Gastroesophageal sphincter (tissue), 3 donors: ENCODE data around the gene LIN7C.

Source experiments
- CTCF ChIP-seq, 4 experiments: fragments of 200-600 bp in 2 of 4; fragments of 450-650 bp in 2 of 4; sonication (generic) in 1 of 4; IDR thresholded peaks; one replicate each; pipeline ENCODE4 v1.5.1; 2017 to 2019; ENCODE audit warnings: antibody characterized with exemption in 4 of 4, mild to moderate bottlenecking in 2 of 4, moderate library complexity in 2 of 4
- EP300 ChIP-seq: sonication (generic); formaldehyde crosslinking; IDR thresholded peaks from one replicate; pipeline ENCODE4 v1.6.1; 2017; ENCODE audit warnings: antibody characterized with exemption, mild to moderate bottlenecking
- POLR2A ChIP-seq, 2 donors: fragments of 450-650 bp; IDR thresholded peaks; one replicate each; pipeline ENCODE4 v1.6.1; 2017; ENCODE audit warnings: antibody characterized with exemption in 2 of 2, mild to moderate bottlenecking in 2 of 2, moderate library complexity in 1 of 2
- POLR2AphosphoS5 ChIP-seq: sonication (generic); formaldehyde crosslinking; IDR thresholded peaks from one replicate; pipeline ENCODE4 v1.6.1; 2017; ENCODE audit warnings: antibody characterized with exemption

- TF ChIP-seq CTCF (IDR thresholded peaks at IDR 0.05) (peak in 1 of 4 experiments; percentile 6), POLR2A (IDR thresholded peaks at IDR 0.05) (no peak), POLR2AphosphoS5 (no peak), EP300 (no peak)
Measured at GRCh38 chr11:27471589-27472397, 34.8 kb downstream of the LIN7C start.
